SHP77 (cell line): ENCODE data around the gene ZSCAN1.

Experiments used
- DNase-seq, 2 experiments: peaks; one replicate each; lab custom pipeline; 2025; lab: John Stamatoyannopoulos, UW

Gene ZSCAN1

DNA sequence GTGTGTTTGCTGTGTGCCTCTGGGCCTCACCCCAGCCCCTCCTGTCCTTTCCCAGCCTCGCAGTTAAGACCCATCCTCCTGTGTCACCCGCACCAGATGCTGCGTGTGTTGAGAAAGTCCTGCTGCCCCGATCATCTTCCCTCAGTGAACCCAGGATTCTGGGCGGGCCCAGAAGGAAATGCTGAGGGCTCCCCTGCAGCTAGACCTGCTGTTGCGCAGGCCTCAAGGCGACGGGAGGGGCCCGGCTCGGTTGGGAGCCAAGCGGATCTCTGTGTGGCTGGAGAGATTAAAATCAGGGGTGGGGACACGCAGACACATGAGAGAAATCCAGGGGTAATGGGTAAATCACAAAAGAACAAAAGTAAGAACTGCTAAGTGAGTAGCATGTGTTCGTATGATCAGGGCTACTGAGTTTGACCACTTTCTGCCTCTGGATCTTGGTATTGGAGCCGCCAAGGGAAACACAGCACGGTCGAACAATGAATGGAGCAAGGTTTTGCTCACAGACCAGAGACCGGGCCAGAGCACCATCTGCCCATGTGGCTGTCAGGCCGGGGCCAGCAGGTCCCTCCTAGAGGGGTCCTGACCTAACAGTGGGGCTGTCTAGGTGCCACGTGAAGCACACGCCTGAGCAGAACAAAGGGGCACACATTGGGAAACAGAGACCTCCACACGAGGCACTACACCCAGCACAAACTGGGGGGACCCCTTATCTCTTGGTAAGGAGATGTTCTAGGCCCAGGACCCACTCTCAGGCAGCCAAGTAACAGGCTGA is 7.1 kb downstream of the ZSCAN1 start:
- DNase-seq, result no peak

DNA sequence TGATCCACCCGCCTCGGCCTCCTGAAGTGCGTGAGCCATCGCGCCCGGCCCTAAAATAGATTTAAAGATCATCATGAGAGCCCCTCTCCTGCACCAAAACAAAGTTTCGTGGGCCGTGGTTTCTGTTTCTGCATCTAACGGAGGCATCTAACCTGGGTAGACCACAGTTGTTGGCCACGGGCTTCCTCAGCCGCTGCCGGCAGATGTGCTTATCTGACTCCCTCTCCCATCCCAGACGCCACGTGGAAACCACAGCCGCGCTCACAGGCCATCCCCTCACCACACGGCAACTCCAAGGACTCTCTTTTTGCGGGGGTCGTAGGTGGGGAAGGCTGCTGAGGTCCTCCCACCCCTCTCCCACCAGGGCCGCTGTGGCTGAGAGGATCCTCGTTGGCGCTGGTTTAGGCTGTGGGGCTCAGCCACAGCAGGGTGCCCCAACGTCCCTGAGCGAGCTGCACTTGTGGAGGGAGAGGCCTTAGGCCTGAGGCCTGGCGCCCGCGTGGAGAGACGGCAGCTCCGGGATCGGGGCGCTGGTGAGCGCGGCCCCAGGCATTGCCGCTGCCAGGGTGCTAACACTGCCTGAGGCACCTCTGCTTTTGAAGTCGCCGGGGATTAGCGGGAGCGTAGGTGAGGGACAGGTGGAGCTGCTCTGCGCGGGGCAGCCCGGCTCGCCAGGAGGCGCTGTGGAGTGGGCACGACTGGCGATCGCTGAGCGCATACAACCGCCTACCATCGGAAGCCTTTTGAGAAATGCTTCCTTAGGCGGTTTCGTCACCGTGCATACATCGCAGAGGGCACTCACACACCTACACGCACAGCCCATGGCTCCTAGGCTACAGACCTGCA is 8.9 kb downstream of the ZSCAN1 start:
- DNase-seq, result no peak

DNA sequence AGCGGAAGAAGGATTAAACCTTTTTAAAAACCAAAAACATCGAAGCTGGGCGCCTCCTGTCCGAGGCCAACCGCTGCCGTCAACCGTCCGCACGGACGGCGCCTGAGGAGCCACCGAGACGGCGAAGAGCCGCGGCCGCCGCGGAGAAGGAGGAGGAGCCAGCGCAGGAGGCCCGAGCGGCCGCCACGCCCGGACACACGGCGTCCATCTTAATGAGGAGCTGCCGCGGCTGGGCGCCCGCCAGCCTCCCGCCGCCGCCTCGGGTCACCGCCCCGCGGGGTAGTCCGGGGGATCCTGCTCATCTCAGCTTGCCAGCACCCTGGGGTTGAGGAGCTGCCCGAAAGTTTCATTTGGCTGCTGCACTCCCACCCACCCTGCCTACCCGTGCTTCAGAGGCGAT is 10.6 kb downstream of the ZSCAN1 start:
- DNase-seq, result no peak

DNA sequence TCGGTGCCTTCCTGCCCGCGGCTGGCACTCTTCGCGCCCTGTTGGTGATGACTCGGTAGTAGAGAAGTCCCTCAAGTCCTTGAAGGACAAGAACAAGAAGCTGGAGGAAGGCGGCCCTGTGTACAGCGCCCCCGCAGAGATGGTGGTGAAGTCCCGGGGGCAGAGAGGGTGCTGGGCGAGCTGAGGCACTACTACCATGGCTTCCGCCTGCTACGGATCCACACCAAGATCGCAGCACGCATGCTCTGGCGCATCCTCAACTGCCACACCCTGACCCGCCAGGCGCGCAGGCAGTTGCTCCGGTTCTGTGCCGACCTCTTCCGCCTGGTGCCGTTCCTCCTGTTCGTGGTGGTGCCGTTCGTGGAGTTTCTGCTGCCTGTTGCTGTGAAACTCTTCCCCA is 11.1 kb downstream of the ZSCAN1 start:
- DNase-seq, result no peak

DNA sequence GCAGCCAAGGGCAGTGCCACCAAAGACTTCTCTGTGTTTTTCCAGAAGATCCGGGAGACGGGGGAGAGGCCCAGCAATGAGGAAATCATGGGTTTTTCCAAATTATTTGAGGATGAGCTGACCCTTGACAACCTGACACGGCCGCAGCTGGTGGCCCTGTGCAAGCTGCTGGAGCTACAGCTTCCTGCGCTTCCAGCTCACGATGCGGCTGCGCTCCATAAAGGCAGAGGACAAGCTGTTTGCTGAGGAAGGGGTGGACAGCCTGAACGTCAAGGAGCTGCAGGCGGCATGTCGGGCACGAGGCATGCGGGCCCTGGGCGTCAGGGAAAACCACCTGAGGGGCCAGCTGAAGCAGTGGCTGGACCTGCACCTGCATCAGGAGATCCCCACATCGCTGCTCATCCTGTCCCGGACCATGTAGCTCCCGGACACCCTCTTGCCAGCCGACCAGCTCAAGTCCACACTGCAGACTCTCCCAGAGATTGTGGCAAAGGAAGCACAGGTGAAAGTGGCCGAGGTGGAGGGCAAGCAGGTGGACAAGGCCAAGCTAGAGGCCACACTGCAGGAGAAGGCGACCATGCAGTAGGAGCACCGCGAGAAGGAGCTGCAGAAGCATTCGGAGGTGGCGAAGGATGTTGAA is 11.7 kb downstream of the ZSCAN1 start:
- no peak for DNase-seq

DNA sequence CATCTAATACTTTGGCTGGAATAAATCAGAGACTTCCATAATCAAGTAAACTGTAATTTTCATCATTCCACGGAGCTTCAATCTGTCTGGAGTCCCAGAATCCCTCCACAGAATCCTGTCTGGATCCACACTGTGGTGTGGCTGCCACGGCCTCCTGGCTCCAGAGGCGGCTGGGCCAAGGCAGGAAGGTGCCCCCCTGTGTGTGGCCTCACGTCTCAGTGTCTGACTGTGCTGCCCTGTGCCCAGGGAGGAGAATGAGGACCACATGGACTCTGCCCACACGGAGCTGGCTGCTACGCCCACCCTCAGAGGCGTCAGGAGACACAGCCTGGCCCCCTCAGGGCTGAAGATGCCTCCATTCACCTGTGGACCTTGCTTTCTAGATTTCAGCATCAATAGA is 13.0 kb downstream of the ZSCAN1 start:
- no peak for DNase-seq

DNA sequence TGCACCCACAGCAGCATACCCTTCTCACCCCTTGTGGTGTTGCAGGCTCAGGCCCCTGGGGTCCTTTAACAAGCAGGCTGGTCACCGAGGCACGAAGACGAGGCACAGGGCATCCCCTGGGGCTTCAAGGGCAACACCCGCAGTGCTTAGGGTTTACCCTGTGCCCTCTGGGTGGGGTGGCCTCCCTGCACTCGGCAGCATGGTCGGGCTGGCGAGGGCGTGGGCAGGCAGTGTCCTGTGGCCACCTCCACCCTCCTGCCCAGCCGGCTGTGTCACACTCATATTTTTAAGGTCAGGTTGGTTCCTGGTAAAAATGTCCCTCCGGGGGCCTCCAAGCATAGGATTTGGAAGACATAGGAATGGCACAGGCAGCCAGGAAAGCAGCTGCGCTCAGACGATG is 13.8 kb downstream of the ZSCAN1 start:
- DNase-seq, result no peak

DNA sequence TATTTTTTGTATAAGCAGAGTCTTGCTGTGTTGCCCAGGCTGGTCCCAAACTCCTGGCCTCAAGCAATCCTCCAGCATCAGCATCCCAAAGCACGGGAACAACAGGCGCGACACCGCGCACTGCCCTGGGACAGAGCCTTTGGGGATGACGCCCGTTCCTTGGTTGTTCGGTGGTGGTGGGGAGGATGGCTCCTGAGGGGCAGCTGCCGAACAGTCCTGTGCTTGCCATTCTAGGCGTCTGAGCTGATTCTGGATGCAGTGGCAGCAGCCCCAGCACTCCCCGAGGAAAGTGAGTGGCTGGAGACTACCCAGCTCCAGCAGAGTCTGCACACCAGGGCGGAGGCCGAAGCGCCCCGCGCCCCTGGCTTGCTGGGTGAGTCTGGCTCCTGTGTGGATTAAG is 18.4 kb downstream of the ZSCAN1 start:
- no peak for DNase-seq

DNA sequence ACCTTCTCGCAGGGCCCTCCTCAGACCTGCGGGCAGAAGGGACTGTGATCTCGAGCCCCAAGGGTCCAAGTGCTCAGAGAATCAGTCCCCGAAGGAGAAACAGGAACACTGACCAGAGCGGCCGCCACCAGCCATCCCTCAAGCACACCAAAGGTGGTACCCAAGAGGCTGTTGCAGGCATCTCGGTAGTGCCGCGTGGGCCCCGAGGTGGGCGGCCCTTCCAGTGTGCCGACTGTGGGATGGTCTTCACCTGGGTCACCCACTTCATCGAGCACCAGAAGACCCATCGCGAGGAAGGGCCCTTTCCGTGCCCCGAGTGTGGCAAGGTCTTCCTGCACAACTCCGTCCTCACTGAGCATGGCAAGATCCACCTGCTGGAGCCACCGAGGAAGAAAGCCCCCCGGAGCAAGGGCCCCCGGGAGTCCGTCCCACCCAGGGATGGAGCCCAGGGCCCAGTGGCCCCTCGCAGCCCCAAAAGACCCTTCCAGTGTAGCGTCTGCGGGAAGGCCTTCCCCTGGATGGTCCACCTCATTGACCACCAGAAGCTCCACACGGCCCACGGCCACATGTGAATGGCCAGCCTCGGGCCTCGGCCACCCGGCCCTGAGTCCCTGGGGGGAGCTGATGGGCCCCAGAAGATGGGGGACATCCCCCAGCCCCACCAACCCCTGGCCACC is 19.8 kb downstream of the ZSCAN1 start:
- DNase-seq, result no peak

DNA sequence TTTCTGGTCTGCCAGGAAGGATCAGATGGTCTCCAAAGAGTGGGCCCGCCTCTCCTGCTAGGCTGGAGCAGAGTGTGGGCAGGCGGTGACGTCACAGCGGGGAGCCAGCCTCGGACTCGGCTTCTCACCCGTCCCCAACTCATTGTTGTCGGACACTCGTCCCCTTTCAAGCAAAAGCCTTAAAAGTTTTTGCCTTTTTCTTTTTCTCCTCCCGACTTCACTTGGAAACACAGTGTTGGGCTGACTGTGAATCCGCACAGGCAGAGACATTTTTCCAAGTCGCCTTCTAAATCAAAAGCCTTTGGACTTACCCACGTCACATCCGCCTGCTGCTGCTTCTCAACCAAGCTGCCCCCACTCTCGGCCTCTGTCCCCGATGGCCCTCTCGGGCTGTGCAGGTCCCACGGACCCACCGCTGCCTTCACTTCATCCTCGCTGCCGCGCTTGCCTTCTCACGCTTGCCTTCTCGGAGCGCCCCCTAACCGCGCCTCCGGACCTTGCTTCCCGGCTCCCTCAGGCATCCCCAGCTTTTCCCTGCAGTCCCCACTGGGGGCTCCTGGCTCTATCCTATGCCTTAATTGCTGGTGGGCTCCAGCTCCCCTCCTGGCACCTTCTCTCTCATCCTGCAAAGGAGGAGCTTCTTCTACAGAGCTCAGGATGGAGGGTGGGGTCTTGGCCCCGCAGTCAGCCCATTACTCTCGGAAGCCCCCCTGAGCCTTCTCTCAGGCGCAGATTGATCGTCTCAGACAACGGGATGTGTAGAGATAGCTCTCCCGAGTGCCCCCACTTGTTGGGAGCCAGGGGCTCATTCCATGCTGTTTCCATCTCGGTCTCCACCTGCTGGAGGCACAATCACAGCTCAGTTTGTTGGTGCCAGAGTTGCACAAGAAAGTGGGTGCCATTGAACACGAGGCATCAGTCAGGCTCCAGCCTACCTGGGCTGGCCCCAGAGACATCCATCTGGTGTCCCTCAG is 21.4 kb downstream of the ZSCAN1 start:
- peak in 1 of 2 experiments; percentile 7 for DNase-seq

DNA sequence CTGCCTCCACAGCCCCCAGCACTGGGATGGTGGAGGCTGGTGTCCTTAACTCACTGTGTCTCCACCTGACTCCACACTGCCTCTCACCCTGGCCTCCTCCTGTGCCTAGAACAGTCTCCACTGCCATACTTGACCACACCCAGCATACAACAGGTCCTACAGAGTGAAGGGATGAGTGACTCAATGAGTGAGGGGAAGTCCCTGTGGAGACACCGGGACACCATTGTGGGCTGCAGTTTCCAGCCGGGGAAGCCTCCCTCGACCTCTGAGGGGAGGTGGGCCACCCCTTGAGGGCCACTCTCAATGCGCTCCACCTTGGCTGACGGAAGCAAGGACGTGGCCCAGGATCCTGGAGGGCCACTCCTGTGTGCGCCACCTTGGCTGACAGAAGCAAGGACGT is 22.4 kb downstream of the ZSCAN1 start:
- DNase-seq, result no peak

DNA sequence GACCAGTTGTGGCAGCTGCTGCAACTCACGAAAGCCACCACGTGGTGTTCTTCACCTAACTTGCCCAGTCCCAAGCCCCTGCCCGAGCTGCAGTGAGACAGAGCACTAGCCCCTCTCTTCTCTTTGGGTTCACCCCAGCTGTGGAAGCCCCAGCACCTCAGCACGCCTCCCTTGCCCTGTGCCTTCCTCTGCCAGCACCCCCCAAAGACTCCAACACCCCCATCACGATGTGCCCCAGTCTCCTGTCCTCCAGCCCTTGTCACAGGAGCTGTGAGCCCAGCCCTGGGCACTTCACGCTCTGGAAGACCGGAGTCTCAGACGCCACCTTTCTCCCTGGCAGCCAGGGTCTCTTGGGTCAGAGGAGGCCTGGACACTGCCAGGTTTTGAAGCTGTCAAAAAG is 23.0 kb downstream of the ZSCAN1 start:
- DNase-seq, result no peak

DNA sequence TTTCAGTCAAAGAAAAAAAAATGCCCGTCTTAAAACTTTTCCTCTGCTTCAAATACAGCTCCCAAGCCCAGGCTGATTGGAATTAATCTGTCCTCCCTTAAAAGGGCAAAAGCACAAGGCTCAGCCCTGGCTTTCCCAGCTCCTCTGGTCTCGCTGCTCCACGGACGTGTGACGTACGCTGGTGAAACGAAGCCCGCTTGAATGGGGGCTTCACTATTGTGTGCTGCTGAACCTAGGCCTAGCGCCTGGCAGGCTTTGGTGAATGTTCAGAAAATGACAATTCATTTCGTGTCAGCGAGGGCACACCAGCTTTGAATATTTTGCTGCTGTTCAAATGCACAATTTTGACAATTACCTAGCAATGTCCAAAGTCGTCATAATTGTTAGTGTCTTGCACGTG is 24.6 kb downstream of the ZSCAN1 start:
- no peak for DNase-seq

DNA sequence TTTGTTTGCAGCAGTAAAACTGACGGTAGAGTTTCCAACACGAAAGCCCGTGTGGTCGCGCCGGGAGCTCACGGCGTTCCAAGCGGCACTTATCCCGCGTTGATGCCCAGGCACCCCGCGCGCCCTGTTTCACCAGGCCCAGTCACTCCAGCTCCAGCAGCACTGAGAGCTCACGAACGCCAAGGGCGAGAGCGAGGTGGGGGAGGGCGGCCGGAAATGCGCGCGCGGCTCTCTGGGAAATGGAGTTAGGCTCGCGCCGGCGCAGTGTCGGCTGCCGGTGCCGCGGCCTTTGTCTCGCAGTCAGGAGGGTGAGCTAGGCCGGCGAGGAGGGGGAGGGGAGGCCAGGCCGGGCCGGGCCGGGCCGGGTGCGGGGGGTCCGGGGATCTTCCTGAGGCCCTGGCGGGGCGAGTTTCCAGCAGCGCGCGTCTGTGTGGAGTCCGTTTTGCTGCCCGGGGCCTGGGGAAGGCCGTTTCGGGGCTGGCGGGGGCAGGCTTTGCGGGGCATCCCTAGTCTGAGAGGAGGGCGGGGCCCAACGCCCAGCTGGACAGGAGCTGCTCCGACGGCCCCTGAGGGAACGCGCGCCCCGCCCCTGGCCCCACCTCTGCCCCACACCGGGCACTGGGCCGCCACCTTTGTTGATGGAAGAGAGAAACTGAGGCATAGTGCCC is 25.3 kb downstream of the ZSCAN1 start, which contains the start of gene ZNF135:
Gene ZNF135 (plus strand): TSS at position 280 of the 668 bp plus-strand sequence. CDS start 721 bp downstream, outside the sequence.
- no peak for DNase-seq

DNA sequence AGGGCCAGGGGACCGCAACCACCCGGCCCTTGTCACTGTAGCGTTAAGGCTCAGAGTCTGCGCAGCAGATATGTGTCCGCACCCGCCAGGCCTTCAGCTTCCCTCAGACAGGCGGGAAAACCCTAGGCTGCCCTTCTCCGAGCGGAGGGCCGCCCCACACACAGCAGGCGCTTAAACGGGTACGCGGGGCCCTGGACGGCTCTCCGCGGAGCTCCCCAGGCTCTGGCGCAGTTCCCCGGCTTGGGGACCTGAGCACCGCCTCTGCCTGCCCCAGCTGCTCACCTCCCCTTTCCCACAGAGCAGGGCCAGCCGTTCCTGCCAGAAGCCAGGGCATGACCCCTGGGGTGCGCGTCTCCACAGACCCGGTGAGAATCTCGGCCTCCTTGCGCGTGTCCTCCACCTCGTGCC is 25.9 kb downstream of the ZSCAN1 start:
- DNase-seq, result no peak

DNA sequence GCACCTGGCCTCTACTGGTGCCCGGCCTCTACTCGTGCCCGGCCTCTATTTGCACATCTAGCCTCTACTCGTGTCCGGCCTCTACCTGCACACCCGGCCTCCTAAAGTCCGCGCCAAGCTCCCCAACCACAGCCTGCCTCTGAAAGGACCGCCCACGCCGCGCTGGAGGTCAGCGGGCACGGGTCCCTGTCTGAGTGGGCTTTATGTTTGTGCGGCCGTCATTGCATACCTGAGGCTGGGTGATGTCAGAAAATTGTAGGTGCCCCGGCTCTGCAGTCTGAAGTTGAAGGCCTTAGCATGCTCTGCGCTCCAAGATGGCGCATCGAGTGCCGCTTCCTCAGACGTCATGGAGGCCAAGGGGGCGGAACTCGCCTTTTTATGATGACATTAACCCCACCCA is 26.4 kb downstream of the ZSCAN1 start:
- DNase-seq, result no peak

DNA sequence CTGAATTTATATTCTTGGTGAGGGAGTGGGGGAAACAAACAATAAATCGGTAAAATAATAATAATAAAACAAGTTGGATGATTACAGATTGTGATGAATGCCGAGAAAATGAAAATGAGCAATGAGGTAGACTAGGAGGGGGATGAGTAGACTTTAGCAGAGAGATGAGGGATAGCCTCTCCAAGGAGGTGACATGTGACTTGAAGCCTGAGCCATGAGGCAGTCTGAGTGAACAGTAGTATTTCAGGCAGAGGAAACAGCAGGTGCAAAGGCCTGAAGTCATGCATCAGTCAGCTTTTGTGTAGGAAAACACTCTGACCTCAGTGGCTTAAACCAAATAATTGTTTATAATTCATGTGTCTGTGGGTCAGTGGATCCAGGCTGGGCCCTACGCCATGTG is 29.9 kb downstream of the ZSCAN1 start:
- DNase-seq, result no peak

DNA sequence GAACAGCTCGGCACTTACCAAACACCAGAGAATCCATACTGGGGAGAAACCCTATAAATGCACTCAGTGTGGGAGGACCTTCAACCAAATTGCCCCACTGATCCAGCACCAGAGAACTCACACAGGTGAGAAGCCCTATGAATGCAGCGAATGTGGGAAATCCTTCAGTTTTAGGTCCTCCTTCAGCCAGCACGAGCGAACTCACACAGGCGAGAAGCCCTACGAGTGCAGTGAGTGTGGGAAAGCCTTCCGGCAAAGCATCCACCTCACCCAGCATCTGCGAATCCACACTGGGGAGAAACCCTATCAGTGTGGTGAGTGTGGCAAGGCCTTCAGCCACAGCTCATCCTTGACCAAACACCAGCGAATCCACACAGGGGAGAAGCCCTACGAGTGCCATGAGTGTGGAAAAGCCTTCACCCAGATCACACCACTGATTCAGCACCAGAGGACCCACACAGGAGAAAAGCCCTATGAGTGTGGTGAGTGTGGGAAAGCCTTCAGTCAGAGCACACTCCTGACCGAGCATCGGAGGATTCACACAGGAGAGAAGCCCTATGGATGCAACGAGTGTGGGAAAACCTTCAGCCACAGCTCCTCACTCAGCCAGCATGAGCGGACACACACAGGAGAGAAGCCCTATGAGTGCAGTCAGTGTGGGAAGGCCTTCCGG is 33.6 kb downstream of the ZSCAN1 start:
- no peak for DNase-seq

DNA sequence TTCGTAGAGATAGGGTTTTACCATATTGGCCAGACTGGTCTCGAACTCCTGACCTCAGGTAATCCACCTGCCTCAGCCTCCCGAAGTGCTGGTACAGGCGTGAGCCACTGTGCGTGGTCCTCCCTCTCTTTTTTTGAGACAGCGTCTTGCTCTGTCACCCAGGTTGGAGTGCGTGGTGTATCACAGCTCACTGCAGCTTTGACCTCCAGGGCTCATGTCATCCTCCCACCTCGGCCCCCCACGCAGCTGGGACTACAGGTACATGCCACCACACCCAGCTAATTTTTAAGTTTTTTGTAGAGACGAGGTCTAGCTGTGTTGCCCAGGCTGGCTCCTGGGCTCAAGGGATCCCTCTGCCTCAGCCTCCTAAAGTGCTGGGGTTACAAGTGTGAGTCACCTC is 46.0 kb downstream of the ZSCAN1 start:
- no peak for DNase-seq

DNA sequence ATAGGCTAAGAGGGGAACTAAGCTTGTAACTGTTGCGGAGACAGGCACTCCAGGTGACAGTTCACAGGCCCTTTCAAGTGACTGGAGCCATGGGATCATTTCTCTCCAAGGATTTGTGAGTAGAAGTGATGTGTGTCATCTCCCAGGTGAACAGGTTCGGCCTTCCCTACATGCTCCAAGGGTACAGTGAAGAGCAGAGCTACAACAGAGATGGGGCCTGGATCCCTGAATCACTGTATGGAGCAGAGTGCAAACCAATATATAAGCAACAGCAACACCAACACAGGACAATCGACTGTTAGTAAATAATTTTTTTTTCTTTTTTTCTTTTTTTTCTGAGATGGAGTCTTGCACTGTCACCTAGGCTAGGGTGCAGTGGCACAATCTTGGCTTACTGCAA is 49.2 kb downstream of the ZSCAN1 start:
- no peak for DNase-seq
